HG03064 (cell line): ENCODE results near the gene FOXO3.

ENCODE experiments used
- ATAC-seq: cut with Tn5 transposase; IDR thresholded peaks from one replicate; pipeline ENCODE4 v1.9.1; 2021; ENCODE audit warnings: low read depth; ENCODE audit not compliant: unreplicated experiment

FOXO3 gene

DNA sequence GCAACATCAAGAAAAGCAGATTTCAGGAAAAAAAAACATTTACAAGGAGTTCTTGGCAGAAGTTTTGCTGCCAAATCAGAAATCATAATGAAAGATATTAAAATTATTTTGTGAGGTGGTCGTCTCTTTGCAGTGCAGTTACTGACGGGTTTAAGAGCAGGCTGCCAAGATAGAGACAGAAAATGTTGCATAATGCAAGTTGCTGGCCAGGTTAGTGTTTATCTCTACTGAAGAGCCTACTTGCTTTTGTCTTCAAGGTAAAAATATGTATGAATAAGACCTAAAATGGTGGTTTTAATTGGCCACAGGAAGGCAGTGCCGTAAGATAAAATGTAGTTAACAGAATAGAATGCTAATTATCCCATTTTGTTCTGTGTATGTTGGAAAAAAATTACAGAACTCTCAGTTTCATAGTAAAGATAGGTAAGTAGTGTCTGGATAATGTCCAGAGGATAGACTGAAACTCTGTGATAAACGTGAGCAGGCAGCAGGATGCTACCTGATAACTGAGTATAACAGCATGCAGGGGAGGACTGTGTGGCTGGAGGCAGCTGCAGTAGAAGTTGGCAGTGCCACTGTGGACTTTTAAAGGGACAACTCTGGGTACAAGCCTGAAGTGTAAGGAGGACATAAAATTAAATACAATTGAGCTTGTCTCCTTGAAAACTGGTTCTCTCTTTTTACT, 13.9 kb downstream of the FOXO3 start:
- ATAC-seq = no peak

DNA sequence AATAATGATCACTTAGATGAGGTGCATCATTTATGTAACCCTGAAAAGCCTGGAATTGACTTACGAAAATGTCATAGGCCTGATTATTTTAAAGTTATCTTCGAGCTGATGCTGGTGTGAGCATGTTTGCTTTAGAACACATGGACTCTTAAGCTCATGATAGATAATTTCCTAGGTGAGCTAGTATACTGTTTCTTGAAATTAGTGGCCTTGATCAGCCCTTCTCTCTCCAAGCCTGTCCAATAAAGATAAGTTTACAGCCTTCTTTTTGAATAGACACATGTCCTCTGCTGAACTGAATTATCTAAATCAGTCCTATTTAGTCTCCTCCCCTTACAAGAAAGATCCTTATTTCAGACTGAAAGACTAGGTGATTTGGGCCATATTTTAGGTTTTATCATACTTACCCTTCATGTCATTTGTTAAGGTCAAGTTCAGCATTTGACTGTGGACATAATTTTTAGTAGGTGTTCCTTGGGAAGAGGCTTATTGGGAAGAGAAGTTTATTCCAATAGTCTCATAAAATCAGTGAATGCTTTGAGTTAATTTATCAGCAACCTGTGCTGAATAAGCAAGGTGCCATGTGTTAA, 15.3 kb downstream of the FOXO3 start:
- no peak for ATAC-seq

- ATAC-seq = no peak
These were observed 16.0 kb downstream of the FOXO3 start for GRCh38 chr6:108576709-108577108.

- no peak for ATAC-seq
These were observed 17.4 kb downstream of the FOXO3 start for GRCh38 chr6:108578166-108578565.

DNA sequence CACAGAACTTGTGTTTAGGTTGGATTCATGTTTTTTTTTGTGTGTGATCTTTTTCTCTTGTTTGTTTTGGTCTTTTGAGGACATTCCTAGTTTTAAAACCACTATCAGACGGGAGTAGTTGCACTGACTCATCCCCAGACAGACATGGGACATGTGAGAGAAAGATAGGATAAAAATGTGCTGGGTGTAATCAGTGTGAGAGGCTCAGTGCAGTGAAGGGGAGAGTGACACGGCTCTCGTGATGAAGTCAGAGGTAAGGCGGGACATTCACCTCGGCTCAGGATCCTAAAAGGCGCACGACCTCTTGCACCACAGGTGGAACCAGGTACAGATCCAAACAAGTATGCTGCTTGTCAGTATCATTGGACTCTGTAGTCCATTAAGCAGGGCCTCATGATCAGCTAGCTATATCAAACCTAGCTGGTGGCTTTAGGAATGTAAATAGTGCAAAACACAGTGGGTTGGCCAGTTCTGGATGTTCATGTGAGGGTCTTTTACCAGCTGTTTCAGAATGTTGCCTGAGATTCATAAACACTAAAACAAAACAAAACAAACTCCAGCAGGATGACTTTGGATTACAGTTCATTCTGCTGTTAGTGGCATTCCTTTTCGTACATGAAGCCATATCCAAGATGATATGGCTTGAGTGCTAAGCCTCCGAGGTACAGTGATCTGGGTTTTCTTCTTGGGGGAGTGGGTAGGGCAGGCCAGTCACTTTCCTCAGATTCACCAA, 18.0 kb downstream of the FOXO3 start:
- ATAC-seq = no peak

DNA sequence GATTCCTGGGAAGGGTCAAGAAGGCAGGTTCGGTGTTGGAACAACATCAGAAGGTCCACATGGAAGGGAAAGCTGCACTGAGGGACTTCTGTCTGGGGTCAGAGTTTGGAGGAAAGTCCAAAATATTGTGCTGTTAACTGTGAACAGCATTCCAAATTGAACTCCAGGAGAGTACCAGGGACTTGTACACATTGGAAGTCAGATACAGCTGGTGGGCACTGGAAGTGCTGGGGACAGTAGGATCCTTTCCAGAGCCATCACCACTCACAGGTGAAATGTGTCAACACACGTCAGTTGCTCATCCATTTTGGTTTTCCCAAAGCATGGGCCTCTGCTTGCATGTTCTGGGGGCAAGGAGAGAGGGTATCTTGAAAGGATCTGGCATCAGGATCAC, 18.6 kb downstream of the FOXO3 start:
- no peak for ATAC-seq

DNA sequence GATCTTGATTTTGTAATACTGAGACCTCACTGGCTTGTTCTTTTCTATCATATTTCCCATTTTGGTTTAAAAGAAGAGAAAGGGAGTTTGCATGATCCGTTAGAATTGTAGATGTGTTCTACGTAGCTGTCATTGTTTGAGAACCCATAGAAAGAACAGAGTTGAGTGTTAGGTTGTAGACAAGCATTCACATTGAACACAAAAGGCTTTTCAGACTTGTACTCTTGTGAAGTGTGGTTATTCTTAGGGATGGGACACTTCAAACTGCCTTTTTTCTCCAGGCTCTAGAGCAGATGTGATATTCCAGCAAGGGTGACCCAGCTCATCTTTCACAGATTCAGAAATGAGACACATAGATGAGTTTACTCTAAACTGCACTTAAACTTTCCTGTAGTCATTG, 19.9 kb downstream of the FOXO3 start:
- no peak for ATAC-seq

DNA sequence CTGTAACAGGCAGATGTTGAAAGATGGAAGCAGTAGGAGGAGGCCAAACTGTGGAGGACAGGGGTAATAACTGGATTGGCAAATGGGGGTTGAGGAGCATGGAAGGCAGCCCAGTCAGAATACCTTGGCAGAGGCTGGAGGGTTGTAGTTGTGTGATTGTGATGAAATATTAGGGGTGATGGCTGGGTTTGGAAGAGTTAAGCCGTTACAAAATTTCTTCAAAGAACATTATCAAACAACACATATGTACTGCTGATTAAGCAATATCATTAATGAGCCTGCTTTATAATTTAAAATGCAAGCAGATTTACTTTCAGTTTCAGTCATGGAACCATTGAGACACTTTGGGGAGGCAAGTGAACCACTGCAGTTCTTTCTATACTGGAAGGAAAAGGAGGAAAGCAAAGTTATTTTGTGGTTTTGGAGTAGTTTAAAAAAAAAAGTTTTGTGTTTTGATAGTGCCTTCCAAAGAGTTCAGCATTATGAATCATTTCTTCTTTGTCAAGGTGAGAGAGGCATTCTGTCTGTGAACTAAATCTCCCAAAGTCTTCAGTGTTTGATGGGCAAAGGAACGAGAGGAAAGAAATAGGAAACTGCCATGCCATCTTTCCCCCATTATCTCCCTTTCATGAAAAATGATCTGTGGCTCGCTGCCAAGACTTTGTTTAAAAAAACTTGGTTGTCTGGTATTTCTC, 20.7 kb downstream of the FOXO3 start:
- no peak for ATAC-seq

DNA sequence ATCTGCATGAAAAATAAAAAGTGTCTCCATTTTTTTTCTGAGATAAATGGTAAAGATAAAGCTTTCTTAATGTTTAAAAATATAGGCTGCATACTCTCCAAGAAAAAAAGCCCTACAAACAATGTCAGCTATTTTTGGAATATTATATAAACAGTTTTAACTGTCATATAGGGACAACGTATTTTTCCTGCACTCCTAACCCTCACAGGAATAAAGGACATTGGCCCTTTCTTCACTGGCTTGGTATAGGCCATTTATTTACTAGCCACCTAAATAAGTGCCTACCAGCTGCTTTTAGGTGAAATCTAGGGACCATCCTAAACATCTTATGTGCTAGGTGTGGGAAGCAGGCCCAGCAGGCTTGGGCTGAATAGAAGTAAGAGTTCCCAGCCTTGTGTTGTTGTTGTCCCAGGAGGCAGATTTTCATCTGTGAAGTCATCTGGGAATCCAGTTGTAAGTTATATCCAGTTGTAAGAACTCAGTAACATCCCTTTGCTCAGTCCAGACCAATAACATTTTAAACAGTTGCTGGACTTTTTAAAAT, 21.3 kb downstream of the FOXO3 start:
- ATAC-seq = no peak

- no peak for ATAC-seq
These were observed 21.9 kb downstream of the FOXO3 start for GRCh38 chr6:108582618-108583017.

DNA sequence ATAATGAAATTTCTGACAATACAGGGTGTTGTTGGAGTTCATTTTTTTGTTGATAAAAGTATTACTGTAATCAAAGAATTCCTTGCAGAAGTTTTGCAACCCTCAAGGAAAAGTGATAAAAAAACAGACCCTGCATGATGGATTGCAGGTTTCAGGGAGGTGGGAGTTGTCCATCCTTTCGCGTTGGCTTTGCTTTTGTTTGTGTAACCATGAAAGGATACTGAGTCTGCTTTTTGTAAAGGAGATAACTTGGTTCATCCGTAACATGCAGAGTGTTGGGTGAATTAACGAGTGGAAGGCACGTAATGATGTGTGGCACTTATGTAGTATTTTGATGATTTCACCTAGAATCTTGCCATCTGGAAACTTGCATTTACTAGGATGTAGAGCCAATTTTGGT, 23.6 kb downstream of the FOXO3 start:
- no peak for ATAC-seq

GRCh38 chr6:108585359-108585758, 24.6 kb downstream of the FOXO3 start:
- ATAC-seq = no peak

GRCh38 chr6:108585921-108586536, 25.3 kb downstream of the FOXO3 start:
- no peak for ATAC-seq

DNA sequence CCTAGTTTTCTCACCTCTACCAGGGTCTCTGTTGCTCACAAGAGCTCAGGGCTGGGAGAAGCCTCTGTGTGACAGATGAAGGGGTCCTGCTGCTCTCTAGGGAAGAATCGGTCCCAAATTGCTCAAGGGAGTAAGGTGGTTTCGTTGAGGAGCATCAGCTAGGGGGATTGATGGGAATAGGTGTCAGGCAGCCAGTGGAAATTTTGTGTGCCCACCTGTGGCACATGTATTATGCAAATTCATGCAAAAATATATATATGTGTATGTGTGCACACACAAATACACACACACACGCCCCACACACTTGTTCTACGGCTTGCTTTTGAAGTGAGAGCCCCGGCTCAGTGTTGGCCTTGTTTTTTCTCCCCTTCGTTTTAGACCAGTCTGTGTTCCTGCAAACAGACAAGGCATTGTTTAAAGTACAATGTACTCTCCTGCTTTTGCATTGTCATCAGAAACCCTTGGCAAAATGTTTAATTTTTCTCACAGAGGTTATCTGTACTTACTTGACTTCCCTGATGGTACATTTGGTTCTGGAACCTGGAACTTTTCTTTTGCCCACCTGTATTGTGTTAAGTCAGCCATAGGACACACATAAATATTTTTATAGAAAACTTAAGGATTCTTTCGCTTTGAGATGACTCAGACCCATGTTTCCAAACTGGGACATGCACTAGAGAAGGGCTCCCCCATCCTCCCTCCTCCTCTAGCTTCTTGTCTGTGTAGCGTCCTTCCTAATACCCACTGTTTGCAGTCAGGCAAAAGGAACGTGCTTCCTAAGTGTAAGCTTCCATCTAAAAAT, 26.7 kb downstream of the FOXO3 start:
- ATAC-seq = no peak

- no peak for ATAC-seq
These were observed 27.9 kb downstream of the FOXO3 start for GRCh38 chr6:108588586-108588985.

DNA sequence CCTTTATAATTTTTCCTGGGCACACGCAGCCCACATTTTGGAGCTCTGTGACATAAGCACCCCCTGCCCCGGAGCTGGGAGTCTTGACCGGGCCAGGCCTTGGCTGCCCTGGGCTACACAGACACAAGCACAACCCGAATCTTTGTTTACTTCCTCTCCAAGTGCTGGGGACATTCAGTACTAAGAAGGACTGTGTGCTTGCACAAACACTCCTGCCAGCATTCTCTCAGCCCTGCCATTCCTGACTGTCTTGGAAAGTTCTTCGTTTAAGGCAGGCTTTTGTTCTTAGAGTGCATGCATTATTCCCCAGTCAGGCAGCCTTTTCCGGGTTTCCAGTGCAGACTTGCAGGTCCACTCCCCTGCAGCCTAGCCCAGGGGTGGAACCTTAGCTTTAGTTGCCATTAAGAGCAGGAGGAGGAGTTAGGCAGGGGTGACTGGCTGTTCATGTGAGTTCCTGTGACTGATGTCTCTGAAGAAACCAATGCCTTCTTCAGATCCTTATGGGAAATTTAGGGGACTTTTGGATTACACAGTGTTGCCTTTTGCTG, 28.6 kb downstream of the FOXO3 start:
- no peak for ATAC-seq

DNA sequence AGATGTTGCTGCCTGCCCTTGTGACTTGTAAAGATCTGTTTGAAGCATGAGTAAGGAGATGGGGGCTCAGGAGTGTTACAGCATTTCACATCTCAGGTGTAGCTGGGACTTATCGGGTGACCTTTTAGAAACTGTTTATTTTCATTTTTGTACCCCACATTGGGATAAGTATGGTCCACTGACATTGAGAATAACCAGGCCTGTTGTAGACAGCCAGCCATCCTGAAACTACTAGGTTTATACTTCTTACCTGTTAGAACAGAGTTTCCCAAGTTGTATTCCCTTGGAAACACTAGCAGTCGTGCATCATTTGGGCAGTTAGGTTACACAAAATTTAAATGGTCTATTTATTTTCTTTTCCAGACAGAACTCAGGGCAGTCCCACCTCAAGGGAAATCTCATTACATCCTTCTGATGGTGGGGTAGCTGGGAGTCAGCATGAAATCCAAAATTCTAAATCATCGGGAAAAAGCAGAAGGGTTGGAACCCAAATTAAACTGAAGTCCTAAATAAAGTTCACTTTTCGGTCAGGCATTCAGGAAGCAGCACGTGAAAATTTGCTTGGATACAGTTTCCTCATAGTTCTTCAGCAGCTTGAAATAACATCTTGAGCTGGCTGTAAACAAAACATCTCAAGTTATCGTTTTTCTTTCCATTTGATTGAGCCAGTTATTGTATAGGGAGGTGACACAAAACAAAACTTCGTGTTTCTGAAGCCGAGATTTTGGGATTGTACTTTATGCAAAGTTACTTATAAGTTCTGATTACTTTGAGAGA, 30.5 kb downstream of the FOXO3 start:
- ATAC-seq = no peak

DNA sequence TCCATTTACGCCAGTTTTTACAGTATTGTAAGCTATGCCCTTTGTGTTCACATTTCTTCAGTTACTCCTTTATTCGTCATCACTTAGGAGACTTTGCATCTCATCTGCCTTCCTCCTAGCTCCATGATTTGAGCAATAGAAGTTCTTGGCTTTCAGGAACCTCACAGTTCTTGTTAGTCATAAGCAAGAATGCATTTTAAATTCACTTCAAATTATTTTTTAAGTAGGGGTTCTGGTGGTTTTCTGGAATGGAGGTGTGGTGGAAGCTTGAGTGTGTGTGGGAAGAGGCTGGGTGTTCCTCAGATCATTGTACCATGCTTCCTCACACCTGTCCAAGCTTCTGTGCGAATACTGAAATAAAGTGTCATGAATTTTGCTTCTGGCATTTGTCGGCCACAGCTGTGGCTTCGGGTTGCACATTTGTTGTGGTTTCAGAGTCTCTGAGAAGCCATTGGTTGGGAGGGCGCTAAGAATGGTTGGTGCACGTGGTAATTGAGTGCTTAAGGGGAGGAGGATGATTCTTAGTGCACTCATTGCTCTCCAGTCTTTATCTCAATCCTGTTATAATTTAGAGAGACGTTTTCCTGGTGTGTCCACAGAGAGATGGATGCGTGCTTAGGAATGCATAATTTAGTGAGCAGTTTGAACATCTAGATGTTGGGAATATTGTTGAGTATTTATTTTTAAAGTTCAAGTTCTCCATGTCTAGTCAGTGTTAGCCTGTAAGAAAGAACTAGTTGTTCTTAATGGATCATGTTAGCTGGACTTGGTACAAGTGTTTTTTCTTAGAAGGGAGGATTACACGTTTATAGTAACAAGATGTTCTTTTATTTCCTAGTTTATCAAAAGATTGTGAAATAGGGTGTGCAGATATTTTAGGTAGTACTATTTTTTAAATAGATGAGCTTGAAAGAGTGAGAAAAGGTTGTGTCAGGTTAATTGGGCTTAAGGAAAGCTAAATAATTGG, 31.9 kb downstream of the FOXO3 start:
- ATAC-seq = peak; percentile 80
